PC-9 (cell line): ENCODE data around the gene MAT2A.

Source experiments
- EZH2 ChIP-seq: fragments of 200-600 bp; sonication (generic); IDR thresholded peaks from 2 replicates; pipeline ENCODE4 v1.8.0; 2017; ENCODE audit warnings: antibody characterized with exemption, low read depth
- TF ChIP-seq, protein P1 (sequence below): fragments of 200-600 bp; sonication (generic); conservative IDR thresholded peaks from 2 replicates; pipeline ENCODE4 v1.6.1; 2017; ENCODE audit warnings: mixed run types, antibody characterized with exemption, mild to moderate bottlenecking, moderate library complexity

DNA sequence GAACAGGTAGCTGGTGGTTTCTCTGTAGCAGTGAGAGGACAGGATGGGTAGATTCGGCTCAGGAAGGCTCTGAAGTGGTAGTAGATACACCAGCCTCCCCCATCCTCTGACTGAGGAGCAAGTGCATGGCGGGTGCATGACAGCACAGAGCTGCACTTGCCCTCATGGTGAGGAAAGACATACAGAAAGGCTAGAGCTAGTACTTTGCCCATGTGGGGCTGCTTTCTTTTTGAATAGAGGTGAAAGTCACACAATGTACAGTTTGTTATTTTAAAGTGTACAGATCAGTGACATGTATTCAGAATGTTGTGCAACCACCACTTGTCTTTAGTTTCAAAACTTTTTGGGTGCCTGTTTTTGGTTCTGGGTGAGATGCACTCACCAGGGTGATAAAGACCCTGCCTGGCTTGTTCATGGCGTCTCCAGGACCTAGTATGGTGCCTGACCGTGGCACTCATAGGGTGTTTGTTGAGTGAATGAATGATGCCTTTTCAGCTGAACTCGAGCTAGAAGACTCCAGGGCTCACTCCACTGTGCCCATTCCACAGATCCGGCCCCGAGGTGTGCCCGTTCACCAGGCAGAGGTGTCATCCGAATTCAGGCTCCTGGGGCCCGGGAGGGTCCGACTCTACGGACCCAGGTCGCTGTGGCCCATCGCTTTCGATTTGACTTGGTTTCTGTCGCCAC lies 44.8 kb downstream of the MAT2A start:
- TF ChIP-seq, protein P1, sequence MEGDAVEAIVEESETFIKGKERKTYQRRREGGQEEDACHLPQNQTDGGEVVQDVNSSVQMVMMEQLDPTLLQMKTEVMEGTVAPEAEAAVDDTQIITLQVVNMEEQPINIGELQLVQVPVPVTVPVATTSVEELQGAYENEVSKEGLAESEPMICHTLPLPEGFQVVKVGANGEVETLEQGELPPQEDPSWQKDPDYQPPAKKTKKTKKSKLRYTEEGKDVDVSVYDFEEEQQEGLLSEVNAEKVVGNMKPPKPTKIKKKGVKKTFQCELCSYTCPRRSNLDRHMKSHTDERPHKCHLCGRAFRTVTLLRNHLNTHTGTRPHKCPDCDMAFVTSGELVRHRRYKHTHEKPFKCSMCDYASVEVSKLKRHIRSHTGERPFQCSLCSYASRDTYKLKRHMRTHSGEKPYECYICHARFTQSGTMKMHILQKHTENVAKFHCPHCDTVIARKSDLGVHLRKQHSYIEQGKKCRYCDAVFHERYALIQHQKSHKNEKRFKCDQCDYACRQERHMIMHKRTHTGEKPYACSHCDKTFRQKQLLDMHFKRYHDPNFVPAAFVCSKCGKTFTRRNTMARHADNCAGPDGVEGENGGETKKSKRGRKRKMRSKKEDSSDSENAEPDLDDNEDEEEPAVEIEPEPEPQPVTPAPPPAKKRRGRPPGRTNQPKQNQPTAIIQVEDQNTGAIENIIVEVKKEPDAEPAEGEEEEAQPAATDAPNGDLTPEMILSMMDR, result no peak
- no peak for TF ChIP-seq EZH2
